ENCODE data around the gene DNAJC1. TPM values are rescaled to one million over a fixed set of nuclear protein-coding genes. Genes with fewer than 3 reads are reported as not detected.

DNAJC1 gene
- total RNA-seq, 1 donor from 2014 or later: 66.8 TPM

DNA sequence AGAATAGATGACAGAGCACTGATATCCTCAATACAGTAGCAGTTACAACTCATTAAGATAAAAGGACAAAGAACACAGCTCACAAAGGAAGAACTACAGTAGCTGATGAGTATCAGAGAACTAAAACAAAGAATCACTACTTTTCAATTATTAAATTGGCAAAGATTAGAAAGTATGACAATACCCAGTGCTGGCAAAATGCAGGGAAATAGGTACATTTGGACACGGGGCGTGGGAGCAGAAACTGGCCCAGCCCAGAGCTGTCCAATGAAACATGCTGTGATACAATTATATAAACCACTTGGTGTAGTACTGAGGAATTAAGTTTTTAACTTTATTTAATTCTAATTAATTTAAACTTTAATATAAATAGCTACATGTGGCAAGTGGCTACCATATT is 243.2 kb downstream of the DNAJC1 start:
- H3K4me3 Mint-ChIP-seq (ENCODE audit: unreplicated experiment): no peak overlapping the region
- H3K36me3 ChIP-seq (ENCODE audit: insufficient read depth, low read length): peaks cover 5% of the 10 kb centered on the region
- no peaks in the 10 kb centered on the region for H3K27me3 ChIP-seq (ENCODE audit: insufficient read depth, low read length)
- no peak overlapping the region for H2AFZ ChIP-seq (ENCODE audit: low read depth, low read length)
- peaks cover 11% of the 10 kb centered on the region for H3K36me3 Mint-ChIP-seq (ENCODE audit: low read depth, unreplicated experiment)
- no peak overlapping the region for H3K27ac ChIP-seq (ENCODE audit: low read depth, low read length)
- no peak for FAIRE-seq
- H3K79me2 ChIP-seq (ENCODE audit: insufficient read depth, low read length): no peaks in the 10 kb centered on the region
- no peak for DNase-seq (ENCODE audit: low read depth)
- H4K20me1 ChIP-seq (ENCODE audit: insufficient read depth, low read length): no peaks in the 10 kb centered on the region
- H3K4me1 ChIP-seq (ENCODE audit: insufficient read depth, low read length): no peaks in the 10 kb centered on the region
- TF ChIP-seq, protein P1, sequence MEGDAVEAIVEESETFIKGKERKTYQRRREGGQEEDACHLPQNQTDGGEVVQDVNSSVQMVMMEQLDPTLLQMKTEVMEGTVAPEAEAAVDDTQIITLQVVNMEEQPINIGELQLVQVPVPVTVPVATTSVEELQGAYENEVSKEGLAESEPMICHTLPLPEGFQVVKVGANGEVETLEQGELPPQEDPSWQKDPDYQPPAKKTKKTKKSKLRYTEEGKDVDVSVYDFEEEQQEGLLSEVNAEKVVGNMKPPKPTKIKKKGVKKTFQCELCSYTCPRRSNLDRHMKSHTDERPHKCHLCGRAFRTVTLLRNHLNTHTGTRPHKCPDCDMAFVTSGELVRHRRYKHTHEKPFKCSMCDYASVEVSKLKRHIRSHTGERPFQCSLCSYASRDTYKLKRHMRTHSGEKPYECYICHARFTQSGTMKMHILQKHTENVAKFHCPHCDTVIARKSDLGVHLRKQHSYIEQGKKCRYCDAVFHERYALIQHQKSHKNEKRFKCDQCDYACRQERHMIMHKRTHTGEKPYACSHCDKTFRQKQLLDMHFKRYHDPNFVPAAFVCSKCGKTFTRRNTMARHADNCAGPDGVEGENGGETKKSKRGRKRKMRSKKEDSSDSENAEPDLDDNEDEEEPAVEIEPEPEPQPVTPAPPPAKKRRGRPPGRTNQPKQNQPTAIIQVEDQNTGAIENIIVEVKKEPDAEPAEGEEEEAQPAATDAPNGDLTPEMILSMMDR (IDR thresholded peaks at IDR 0.05; ENCODE audit: insufficient read depth, low read depth, low read length): no peak
- TF ChIP-seq EZH2 (IDR thresholded peaks at IDR 0.05; ENCODE audit: insufficient read depth, low read length): no peak
- H3K27me3 Mint-ChIP-seq (ENCODE audit: low read depth, unreplicated experiment): no peaks in the 10 kb centered on the region
- H3K27ac Mint-ChIP-seq (ENCODE audit: unreplicated experiment): no peak overlapping the region
- H3K9ac ChIP-seq (ENCODE audit: low read length): no peak overlapping the region
- H3K4me1 Mint-ChIP-seq (ENCODE audit: low read depth, unreplicated experiment): peaks cover 6% of the 10 kb centered on the region
- no peak overlapping the region for H3K4me3 ChIP-seq (ENCODE audit: insufficient read depth, low read depth, low read length)
- H3K9me3 Mint-ChIP-seq (ENCODE audit: unreplicated experiment): no peaks in the 10 kb centered on the region
- H3K9me3 ChIP-seq (ENCODE audit: insufficient read depth, low read depth, low read length): no peaks in the 10 kb centered on the region
- no peak overlapping the region for H3K4me2 ChIP-seq (ENCODE audit: low read length)

DNA sequence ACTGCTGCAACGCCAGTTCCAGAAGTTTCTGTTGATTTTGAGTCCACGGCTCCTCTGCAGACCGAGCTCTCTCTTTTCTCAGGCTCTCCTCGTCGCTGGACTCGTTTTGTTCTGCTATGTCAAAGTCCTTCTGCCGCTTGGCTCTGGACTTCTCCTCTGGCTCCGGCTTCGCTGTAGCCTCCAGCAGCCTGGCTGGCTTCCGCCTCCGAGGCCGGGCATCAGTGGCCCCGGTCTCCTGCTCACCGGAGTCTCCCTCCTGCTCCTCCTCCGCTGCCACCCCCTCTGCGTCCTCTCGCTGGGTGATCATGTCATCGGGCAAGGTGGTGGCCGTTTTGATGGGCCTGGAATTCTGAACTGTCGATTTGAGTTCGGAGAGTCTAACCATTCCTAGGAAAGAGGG is 244.3 kb downstream of the DNAJC1 start:
- peaks cover 6% of the 10 kb centered on the region for H3K4me1 Mint-ChIP-seq (ENCODE audit: low read depth, unreplicated experiment)
- DNase-seq (ENCODE audit: low read depth): no peak

DNA sequence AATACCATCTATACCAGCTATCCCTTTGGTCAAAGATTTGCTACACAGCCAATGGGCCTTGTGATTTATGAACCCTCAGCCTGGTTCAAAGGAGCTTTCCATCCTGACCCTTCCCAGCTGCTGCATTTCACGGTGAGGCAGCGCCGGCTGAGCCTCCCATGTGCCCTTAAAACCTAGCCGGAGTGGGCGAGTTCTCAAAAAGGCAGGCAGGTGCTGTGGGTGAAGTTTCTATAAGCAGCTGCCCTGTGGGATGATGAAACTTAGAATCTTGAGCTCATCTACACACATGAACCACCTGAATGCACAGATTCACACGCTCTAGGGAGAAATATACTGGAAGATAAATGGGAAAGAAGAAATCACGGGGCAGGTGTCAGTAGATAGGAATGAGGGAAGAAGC is 244.8 kb downstream of the DNAJC1 start:
- no peak overlapping the region for H3K27ac ChIP-seq (ENCODE audit: low read depth, low read length)
- H3K4me1 Mint-ChIP-seq (ENCODE audit: low read depth, unreplicated experiment): peaks cover 6% of the 10 kb centered on the region
- no peaks in the 10 kb centered on the region for H3K27me3 Mint-ChIP-seq (ENCODE audit: low read depth, unreplicated experiment)

More for the DNA sequence above, 244.3 kb downstream of the DNAJC1 start:
- Mint-ChIP-seq H3K27ac (ENCODE audit: unreplicated experiment) (no peak overlapping the region), H3K4me3 (ENCODE audit: unreplicated experiment) (no peak overlapping the region), H3K36me3 (ENCODE audit: low read depth, unreplicated experiment) (peaks cover 11% of the 10 kb centered on the region), H3K27me3 (ENCODE audit: low read depth, unreplicated experiment) (no peaks in the 10 kb centered on the region), H3K9me3 (ENCODE audit: unreplicated experiment) (no peaks in the 10 kb centered on the region)
- Histone ChIP-seq H3K27ac (ENCODE audit: low read depth, low read length) (no peak overlapping the region), H3K36me3 (ENCODE audit: insufficient read depth, low read length) (peaks cover 5% of the 10 kb centered on the region), H3K27me3 (ENCODE audit: insufficient read depth, low read length) (no peaks in the 10 kb centered on the region), H4K20me1 (ENCODE audit: insufficient read depth, low read length) (no peaks in the 10 kb centered on the region), H3K4me3 (ENCODE audit: insufficient read depth, low read depth, low read length) (no peak overlapping the region), H3K9me3 (ENCODE audit: insufficient read depth, low read depth, low read length) (no peaks in the 10 kb centered on the region), H3K4me1 (ENCODE audit: insufficient read depth, low read length) (no peaks in the 10 kb centered on the region), H2AFZ (ENCODE audit: low read depth, low read length) (no peak overlapping the region), H3K9ac (ENCODE audit: low read length) (no peak overlapping the region), H3K79me2 (ENCODE audit: insufficient read depth, low read length) (no peaks in the 10 kb centered on the region), H3K4me2 (ENCODE audit: low read length) (no peak overlapping the region)
- TF ChIP-seq, protein P1 (IDR thresholded peaks at IDR 0.05; ENCODE audit: insufficient read depth, low read depth, low read length): no peak
- TF ChIP-seq EZH2 (IDR thresholded peaks at IDR 0.05; ENCODE audit: insufficient read depth, low read length): no peak
- no peak for FAIRE-seq

More for the DNA sequence above, 244.8 kb downstream of the DNAJC1 start:
- TF ChIP-seq, protein P1 (IDR thresholded peaks at IDR 0.05; ENCODE audit: insufficient read depth, low read depth, low read length): no peak
- no peak for TF ChIP-seq EZH2 (IDR thresholded peaks at IDR 0.05; ENCODE audit: insufficient read depth, low read length)
- Histone ChIP-seq H2AFZ (ENCODE audit: low read depth, low read length) (no peak overlapping the region), H3K27me3 (ENCODE audit: insufficient read depth, low read length) (no peaks in the 10 kb centered on the region), H4K20me1 (ENCODE audit: insufficient read depth, low read length) (no peaks in the 10 kb centered on the region), H3K4me2 (ENCODE audit: low read length) (no peak overlapping the region), H3K9me3 (ENCODE audit: insufficient read depth, low read depth, low read length) (no peaks in the 10 kb centered on the region), H3K4me3 (ENCODE audit: insufficient read depth, low read depth, low read length) (no peak overlapping the region), H3K79me2 (ENCODE audit: insufficient read depth, low read length) (no peaks in the 10 kb centered on the region), H3K4me1 (ENCODE audit: insufficient read depth, low read length) (no peaks in the 10 kb centered on the region), H3K36me3 (ENCODE audit: insufficient read depth, low read length) (peaks cover 4% of the 10 kb centered on the region), H3K9ac (ENCODE audit: low read length) (no peak overlapping the region)
- FAIRE-seq (no peak), DNase-seq (ENCODE audit: low read depth) (no peak)
- Mint-ChIP-seq H3K27ac (ENCODE audit: unreplicated experiment) (no peak overlapping the region), H3K4me3 (ENCODE audit: unreplicated experiment) (no peak overlapping the region), H3K36me3 (ENCODE audit: low read depth, unreplicated experiment) (peaks cover 12% of the 10 kb centered on the region), H3K9me3 (ENCODE audit: unreplicated experiment) (no peaks in the 10 kb centered on the region)

Data from astrocyte (in vitro differentiated cells and primary cell).